ENCODE measurements around the gene BAG1. TPM values are rescaled to one million over a fixed set of nuclear protein-coding genes. Genes with fewer than 3 reads are reported as not detected.
A peak's percentile ranks its signal among the peaks of the same experiment; 100 is the strongest.

The BAG1 gene
- total and polyA plus RNA-seq, 12 donors = 71.9 to 159 (median 132) TPM

DNA sequence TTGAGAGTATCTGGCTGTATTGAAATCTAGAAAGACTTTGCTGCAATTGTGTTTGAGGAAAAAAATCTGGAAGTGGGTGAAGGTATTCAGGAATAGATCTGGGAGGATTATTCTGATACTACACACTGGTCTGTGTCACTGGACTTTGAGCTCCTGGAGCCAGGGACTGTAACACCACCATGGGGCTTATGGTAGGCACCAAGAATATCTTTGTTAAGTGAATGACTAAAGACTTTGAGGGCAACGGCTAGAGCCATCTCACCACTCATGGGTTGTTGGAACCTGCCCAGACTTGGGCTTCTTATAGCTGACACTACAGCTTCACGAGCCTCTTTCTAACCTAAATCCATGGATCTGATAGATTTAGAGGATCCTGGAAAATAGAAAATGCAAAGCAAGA, 36.0 kb upstream of the BAG1 start:
- Histone ChIP-seq H3K4me1 (peaks cover 9 to 56% (median 45%) of the 10 kb centered on the region in 9 donors), H3K27ac (peak overlapping the region in 3 of 10 donors; percentile 12 to 49 (median 40)), H3K4me3 (no peak overlapping the region), H3K27me3 (no peaks in the 10 kb centered on the region), H3K36me3 (peaks cover 0 to 100% (median 65%) of the 10 kb centered on the region in 9 donors), H3K9me3 (no peaks in the 10 kb centered on the region)
- WGBS, 2 donors = 51 to 65% methylated on average over 2 of the region's 2 CpGs
- peak in 3 of 8 donors; percentile 39 to 56 (median 55) for ATAC-seq
- intact Hi-C loops (cut with DNase I) = no loop called here
- DNase-seq = no peak
- TF ChIP-seq CTCF (IDR thresholded peaks at IDR 0.05) = no peak

DNA sequence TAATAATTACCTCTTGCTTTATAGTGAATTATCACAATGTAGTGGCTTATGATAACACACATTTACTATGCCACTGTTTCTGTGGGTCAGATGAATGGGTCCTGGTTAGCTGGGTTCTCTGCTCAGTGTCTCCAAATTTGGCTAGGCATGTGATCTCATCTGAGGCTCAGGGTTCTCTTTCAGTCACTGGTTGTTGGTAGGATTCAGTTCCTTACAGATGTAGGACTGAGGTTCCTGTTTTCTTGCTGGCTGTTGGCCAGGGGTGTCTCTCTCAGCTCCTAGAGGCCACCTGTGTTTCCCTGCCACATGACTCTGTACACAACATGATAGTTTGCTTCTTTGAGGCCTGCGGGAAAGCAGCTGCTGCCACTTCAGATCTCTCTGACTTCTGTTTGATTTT, 32.9 kb upstream of the BAG1 start:
- intact Hi-C loops (cut with DNase I) = loop anchor here in 1 of 10 donors (5.0 kb wide), 1 partner anchor 55 kb away; no protein-coding TSS in a partner anchor
- 42 to 63% methylated on average over 1 of the region's 1 CpG for WGBS, 2 donors

GRCh38 chr9:33295571-33295970, 31.1 kb upstream of the BAG1 start:
- H3K4me3 ChIP-seq = no peak overlapping the region
- no peak for DNase-seq
- WGBS, 2 donors = 86 to 90% methylated on average over 2 of the region's 2 CpGs
- peaks cover 9 to 92% (median 65%) of the 10 kb centered on the region in 9 donors for H3K4me1 ChIP-seq
- H3K27me3 ChIP-seq = no peaks in the 10 kb centered on the region
- H3K27ac ChIP-seq = no peak overlapping the region
- H3K9me3 ChIP-seq = no peaks in the 10 kb centered on the region
- intact Hi-C loops (cut with DNase I) = loop anchor here in 1 of 10 donors (5.0 kb wide), 1 partner anchor 57 kb away; no protein-coding TSS in a partner anchor
- ATAC-seq = no peak
- peaks cover 0 to 90% (median 23%) of the 10 kb centered on the region in 9 donors for H3K36me3 ChIP-seq
- TF ChIP-seq CTCF (IDR thresholded peaks at IDR 0.05) = no peak

More for the DNA sequence above, 32.9 kb upstream of the BAG1 start:
- Histone ChIP-seq H3K36me3 (peaks cover 0 to 100% (median 34%) of the 10 kb centered on the region in 9 donors), H3K27ac (peak overlapping the region in 2 of 10 donors; percentile 19 to 43), H3K4me1 (peaks cover 9 to 82% (median 55%) of the 10 kb centered on the region in 9 donors), H3K9me3 (no peaks in the 10 kb centered on the region), H3K27me3 (no peaks in the 10 kb centered on the region), H3K4me3 (no peak overlapping the region)
- peak in 1 of 2 donors; percentile 33 for DNase-seq
- no peak for TF ChIP-seq CTCF (IDR thresholded peaks at IDR 0.05)
- ATAC-seq = peak in 7 of 8 donors; percentile 47 to 70 (median 60)

- Histone ChIP-seq H3K36me3 (peaks cover 0 to 83% (median 16%) of the 10 kb centered on the region in 9 donors), H3K4me1 (peaks cover 9 to 86% (median 65%) of the 10 kb centered on the region in 9 donors), H3K4me3 (no peak overlapping the region), H3K9me3 (no peaks in the 10 kb centered on the region), H3K27me3 (no peaks in the 10 kb centered on the region), H3K27ac (no peak overlapping the region)
- no peak for TF ChIP-seq CTCF (IDR thresholded peaks at IDR 0.05)
- DNase-seq (no peak), ATAC-seq (no peak)
- 85 to 92% methylated on average over 12 of the region's 12 CpGs for WGBS, 2 donors
- intact Hi-C loops (cut with DNase I) = loop anchor here in 1 of 10 donors (5.0 kb wide), 1 partner anchor 57 kb away; no protein-coding TSS in a partner anchor
Measured at GRCh38 chr9:33294670-33295432, 30.3 kb upstream of the BAG1 start.

All from heart right ventricle (tissue), 16 donors.